Stimulated activated CD4-positive, alpha-beta T cell treated with anti-CD3 and anti-CD28 coated beads, TNF-alpha, amount 100 ng/mL, for 1 hour (primary cell): ENCODE results near the gene ADSS1.
"Not testable (repeated sequence)": the region's sequence is repeated elsewhere in the genome, so short reads cannot be mapped to it uniquely, and the experiment has no call there.

Experiments
- DNase-seq, 3 donors: peaks; one replicate each; pipeline ENCODE4 v3.0.0-alpha.2; 2020; ENCODE audit warnings: low read depth in 3 of 3, low spot score in 1 of 3

Gene ADSS1

DNA sequence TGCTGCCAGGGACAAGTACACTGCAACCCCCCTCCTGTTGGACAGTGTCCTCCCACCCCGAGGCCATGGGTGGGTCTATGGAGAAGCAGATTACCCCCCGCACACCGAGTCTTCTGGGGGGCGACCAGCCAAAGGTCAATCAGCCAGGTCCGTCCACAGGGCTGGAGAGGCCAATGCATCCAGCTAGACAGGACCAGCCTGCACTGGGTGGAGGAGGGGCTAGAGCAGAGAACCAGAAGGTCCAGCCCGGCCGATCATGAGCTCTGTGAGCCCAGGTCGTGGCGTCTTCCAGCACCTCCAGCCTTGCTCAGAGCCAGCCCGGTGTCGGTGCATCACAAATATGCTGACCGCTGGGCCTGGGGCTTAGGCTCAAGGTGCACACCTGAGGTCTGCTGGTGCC lies 8.2 kb upstream of the ADSS1 start:
- no peak for DNase-seq

DNA sequence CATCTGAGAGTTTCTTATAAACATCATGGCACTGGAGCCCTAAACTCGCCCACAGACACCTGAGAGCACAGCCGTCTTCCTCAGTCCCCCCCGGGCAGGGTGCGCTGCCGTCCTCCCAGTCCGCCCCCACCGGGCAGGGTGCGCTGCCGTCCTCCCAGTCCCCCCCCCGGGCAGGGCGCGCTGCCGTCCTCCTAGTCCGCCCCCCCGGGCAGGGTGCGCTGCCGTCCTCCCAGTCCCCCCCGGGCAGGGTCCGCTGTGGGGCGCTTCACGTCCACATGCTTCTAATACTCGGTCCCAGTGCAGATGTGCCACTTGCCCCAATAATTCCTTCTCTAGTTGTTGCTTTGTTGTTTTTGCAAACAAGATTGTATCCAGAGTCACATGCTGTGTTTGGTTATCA lies 6.9 kb upstream of the ADSS1 start:
- no peak for DNase-seq

DNA sequence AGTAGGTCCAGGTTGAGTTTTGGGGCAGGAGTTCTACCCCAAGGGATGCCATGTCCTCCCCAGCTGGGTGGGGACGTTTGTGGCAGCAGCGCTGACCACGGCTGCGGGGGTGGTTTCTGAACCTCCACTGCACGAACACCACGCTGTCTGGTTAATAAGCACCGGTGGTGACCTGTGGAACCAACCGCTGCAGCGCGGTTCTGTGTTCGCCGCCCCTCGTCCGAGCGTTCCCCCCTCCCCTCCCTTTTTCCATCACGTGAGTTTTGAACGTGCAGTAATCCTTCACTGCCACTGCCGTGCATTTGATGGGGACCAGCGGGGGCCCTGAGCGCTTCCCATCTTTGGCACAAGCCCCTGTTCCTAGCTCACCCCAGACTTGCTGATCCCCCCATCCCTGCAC lies 6.4 kb upstream of the ADSS1 start:
- DNase-seq: no peak

GRCh38 chr14:104718147-104718546 lies 5.9 kb upstream of the ADSS1 start:
- no peak for DNase-seq

DNA sequence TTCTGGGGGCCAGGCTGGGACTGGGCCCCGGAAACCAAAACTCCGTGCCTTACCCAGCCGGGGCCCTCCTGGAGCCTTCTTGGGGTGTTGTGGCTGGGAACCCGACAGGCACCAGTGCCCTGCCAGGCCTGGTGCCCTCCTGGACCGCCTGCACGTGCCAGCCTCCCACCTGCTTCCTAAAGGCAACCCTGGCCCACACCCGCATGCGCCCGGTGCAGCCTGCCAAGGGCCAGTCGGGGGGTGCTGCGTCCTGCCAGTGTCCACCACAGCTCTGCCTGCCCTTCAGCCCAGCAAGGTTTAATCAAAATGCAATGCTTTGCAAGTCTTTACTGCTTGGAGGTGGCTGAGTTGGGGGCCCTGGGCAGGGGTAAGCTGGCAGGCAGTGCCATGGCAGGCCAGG lies 5.2 kb upstream of the ADSS1 start:
- no peak for DNase-seq

GRCh38 chr14:104719343-104719742 lies 4.7 kb upstream of the ADSS1 start:
- DNase-seq: no peak

GRCh38 chr14:104721505-104722431 lies 2.3 kb upstream of the ADSS1 start:
- no peak for DNase-seq

DNA sequence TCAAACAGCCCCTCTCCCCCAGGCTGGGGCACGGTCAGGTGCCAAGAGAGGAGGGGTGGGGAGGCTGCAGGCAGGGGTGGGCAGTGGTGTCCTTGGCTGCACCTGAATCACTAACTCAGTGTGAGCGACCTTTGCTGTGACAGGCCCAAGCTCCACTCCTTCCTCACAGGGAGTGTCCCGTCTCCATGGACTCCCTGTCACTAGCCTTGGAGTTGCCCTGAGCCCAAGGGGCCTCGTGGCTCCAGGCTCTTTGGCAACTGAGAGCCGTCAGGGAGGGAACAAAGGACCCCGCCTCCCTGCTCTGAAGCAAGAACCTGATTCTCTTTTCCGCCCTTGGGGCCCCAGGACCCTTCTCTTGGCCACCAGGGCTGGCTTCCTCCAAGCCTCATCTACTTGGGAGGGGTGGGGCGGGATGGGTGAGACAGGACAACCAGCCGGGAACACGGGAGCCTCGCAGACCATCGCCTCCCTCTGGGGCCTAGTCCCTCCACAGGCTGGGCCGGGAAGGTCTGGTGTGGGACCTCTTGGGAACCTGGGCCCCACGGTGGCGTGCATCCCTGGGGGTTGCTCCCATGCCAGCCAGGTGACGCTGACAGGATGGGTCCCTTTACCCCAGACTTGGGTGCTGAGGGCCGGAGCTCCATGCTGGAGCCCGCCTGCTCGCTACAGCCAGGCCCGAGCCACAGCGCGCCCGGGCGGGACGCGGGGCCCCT lies 935 bp upstream of the ADSS1 start:
- no peak for DNase-seq

DNA sequence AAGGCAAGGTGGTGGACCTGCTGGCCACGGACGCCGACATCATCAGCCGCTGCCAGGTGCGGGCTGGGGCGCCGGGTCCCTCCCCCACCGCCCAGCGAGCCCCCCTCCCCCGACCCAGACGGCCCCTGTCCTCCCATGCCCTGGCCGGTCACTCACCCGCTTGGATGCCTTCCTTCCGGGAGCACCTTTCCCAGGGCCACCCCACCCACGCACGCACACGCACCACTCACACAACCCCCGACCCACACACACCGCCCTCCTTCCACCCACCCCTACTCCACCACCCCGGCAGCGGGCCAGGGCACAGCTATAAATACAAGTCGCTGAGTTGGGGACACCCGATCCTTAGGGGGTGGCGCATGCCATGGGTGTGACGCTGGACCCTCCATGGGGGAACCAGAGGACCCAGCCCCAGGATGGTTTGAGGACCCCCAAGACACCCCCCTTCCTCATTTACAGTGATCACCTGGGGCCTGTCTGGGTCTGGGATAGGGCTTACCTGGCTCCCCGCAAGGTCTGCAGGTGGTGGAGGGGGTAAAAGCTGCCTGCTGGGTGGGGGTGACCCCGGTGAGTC lies 465 bp downstream of the ADSS1 start:
- no peak for DNase-seq

DNA sequence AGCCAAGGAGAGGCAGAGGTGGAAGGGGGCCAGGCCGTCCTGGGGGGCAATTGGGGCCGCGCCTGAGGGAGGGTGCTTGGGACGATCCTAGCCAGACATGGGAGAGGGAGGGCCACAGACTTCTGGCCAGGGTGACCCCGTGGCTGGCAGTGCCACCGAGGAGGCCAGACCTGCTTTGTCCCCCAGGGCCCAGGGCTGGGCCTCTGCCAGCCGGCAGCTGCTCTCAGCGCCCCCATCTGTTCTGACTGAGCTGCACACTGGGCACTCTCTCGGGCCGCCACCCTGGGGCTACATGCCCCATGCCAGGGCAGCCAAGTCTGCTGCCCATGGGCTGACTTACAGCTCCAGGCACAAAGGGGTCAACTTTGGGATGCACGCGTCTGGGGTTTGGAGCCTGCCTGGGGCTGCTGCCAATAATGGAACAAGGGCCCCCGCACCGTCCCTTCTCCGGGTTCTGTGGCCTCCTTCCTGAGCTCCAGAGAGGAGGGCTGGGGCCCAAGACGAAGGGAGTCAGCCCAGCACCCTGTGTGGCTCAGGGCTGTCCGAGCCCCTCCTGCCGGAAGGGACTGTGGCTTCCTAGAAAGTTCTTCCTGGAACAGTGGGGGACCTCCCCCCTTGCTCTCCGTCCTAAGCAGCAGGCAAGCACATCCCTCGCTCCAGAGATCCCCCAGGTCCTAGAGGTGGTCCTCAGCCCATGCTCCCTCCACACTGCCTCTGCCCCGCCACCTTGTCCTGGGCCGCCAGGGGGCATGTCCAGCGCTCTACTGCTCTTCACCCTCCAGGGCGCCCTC lies 1.1 kb downstream of the ADSS1 start:
- no peak for DNase-seq

DNA sequence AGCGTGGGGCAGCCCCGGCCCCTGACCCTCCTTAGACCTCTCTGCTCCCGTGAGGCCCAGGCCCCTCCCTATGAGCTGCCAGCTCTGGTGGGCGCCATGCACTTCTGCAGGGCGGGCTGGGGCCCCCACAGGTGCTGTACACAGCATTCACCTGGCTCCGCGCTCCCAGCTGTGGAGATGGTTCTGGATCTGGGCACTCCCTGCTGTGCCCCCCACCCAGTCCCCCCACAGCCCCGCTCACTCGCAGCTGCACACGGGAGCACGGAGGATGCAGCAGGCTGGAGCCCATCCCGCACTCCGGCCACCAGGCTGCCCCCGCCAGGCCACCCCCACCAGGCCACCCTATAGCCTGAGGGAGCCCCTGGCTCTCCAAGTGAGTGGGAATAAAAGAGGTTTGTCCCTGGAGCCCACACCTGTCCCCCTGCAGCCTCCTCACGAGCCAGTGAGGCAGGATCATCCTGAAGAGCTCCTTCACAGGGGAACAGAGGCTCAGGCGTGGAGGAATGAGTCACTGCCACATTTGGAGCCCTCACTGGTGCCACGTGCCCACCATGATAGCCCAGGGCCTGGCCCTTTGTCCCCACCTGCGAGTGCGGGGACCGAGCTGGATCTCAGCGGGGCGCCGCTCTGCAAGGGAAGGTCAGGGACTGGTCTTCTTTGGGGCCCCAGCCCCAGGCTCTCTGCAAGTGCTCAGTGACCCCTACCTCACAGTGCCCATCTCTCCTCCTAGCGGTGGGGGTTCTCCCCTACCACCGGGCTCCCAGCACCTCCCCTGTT lies 1.9 kb downstream of the ADSS1 start:
- DNase-seq: no peak

- no peak for DNase-seq
Measured at GRCh38 chr14:104726600-104727451, 2.8 kb downstream of the ADSS1 start.

- DNase-seq: no peak
Measured at GRCh38 chr14:104728631-104729030, 4.6 kb downstream of the ADSS1 start.

GRCh38 chr14:104729176-104729834 lies 5.3 kb downstream of the ADSS1 start:
- not testable (repeated sequence) for DNase-seq

DNA sequence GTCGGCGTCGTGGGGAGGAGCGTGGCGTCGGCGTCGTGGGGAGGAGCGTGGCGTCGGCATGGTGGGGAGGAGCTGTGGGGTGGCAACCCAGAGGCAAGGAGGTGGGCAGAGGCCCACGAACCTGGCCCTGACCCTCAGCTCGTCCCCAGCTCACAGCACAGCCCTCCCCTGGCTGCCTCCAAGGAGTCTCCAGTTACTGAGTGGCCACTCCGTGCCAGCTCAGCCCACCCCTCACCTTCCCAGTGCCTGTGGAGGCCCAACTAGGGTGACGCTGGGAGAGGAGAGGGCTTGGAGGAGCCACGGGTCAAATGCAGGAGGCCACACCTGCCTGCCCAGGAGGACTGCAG lies 5.8 kb downstream of the ADSS1 start:
- no peak for DNase-seq

- no peak for DNase-seq
Measured at GRCh38 chr14:104730487-104730886, 6.5 kb downstream of the ADSS1 start.

GRCh38 chr14:104731320-104732294 lies 7.6 kb downstream of the ADSS1 start:
- no peak for DNase-seq

DNA sequence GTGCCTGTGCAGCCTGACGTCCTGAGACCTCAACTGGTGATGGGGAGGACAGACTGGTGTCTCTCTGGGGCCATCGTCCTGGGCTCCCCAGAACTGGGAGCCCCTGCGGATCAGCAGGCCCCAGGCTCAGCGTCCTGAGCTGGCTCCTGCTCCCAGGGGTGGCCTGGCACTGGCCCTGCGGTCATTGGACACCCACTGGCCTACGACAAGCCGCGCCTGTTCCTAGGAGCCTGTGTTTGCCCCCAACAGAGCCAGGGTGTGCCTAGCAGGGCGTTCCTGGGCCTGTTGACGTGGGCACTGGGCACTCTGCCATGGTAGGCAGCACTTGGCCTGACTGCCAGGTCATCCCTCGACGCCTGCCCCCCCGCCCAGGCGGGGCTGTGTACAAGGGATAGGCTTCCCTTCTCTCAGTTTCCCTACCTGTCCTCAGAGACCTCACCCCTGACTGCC lies 8.4 kb downstream of the ADSS1 start:
- DNase-seq: no peak
